ENCODE data around the gene RGSL1.

DNA sequence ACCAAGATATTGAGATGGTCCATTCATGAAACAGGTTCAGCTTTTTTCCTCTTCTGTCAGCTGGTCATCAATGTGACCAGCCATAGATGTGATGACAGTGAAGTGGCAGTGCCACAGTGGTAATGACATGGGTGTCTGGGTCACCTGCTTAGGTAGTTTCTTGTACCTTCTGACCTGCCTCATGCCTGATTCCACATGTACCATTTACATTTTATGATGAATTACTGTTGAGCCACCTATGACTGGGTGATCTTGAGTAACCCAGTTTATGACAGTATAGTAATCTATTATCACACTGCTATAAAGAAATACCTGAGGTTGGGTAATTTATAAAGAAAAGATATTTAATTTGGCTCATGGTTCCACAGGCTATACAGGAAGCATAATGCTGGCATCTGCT is 45.7 kb downstream of the RGSL1 start:
- no peak for TF ChIP-seq POLR2A (IDR thresholded peaks at IDR 0.05)
- TF ChIP-seq, protein P1, sequence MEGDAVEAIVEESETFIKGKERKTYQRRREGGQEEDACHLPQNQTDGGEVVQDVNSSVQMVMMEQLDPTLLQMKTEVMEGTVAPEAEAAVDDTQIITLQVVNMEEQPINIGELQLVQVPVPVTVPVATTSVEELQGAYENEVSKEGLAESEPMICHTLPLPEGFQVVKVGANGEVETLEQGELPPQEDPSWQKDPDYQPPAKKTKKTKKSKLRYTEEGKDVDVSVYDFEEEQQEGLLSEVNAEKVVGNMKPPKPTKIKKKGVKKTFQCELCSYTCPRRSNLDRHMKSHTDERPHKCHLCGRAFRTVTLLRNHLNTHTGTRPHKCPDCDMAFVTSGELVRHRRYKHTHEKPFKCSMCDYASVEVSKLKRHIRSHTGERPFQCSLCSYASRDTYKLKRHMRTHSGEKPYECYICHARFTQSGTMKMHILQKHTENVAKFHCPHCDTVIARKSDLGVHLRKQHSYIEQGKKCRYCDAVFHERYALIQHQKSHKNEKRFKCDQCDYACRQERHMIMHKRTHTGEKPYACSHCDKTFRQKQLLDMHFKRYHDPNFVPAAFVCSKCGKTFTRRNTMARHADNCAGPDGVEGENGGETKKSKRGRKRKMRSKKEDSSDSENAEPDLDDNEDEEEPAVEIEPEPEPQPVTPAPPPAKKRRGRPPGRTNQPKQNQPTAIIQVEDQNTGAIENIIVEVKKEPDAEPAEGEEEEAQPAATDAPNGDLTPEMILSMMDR (IDR thresholded peaks at IDR 0.05) = no peak
- TF ChIP-seq POLR2AphosphoS5 (IDR thresholded peaks at IDR 0.05; ENCODE audit: insufficient read depth in 1 of 2, low read depth in 1 of 2) = no peak

All from vagina (tissue), 2 donors.